ENCODE results near the gene NPIPB6.

NPIPB6 gene

DNA sequence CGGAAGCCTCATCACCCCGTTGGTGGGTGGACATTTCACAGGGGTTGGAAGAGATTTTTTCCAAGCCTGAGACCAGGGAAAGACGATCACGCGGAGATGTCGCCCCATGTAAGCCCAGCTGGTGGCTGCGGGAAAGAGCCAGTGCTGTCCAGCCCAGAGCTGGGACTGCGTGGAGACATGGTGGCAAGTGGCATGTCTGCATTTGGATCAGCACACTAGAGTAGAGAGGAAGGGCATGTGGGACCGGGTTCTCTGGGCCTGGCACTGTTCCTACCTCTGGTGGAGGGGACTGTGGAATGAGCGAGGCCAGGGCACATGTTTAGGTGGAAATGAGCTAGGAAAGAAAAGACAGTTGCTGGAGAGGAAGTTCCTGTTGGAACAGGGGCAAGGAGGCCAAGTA, 51.0 kb downstream of the NPIPB6 start:
- no peak for DNase-seq (ENCODE audit: low read depth, low spot score)
- no peak overlapping the region for H3K4me3 ChIP-seq (ENCODE audit: low read depth, low read length)
- TF ChIP-seq CTCF (IDR thresholded peaks at IDR 0.05; ENCODE audit: low read depth, low read length), result no peak
- in situ Hi-C loops (cut with HindIII; ENCODE audit: low sequenced_read_pairs), result no loop called here

DNA sequence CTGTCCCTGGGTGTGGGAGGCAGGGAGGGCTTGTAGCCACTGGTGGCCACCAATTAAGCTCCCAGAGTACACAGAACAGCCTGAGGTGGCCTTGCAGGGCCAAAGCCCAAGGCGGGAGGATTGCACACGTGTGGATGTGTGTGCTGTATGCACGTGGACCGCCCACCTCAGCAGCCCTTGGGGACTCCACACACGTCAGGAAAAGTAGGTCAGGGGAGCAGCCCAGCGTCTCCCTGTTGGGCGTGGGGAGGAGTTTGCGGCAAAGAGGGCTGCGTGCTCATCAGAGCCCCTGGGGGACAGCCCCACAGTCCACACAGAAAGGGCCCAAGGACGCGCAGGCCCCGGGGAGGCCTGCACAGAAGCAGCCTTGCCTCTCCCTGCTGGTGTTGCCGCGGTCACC, 51.4 kb downstream of the NPIPB6 start:
- DNase-seq (ENCODE audit: low read depth, low spot score), result no peak
- in situ Hi-C loops (cut with HindIII; ENCODE audit: low sequenced_read_pairs), result no loop called here
- no peak for TF ChIP-seq CTCF (IDR thresholded peaks at IDR 0.05; ENCODE audit: low read depth, low read length)
- no peak overlapping the region for H3K4me3 ChIP-seq (ENCODE audit: low read depth, low read length)

DNA sequence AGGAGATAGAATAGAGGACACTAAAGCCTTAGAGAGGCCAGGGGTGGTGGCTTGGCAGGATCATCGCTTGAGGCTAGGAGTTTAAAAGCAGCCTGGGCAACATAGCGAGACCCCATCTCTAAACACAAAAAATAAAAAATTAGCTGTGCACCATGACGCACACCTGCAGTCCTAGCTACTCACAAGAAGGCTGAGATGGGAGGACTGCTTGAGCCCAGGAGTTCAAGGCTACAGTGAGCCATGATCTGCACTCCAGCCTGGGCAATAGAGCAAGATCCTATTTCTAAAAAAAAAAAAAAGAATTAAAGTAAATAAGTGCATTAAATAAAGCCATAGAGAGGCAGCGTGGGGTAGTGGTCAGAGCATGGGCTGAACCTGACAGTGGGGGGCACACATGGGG, 51.9 kb downstream of the NPIPB6 start:
- in situ Hi-C loops (cut with HindIII; ENCODE audit: low sequenced_read_pairs), result no loop called here
- no peak overlapping the region for H3K4me3 ChIP-seq (ENCODE audit: low read depth, low read length)
- no peak for TF ChIP-seq CTCF (IDR thresholded peaks at IDR 0.05; ENCODE audit: low read depth, low read length)
- DNase-seq (ENCODE audit: low read depth, low spot score), result no peak

GRCh38 chr16:28310796-28311195, 52.5 kb downstream of the NPIPB6 start:
- no peak overlapping the region for H3K4me3 ChIP-seq (ENCODE audit: low read depth, low read length)
- in situ Hi-C loops (cut with HindIII; ENCODE audit: low sequenced_read_pairs), result no loop called here
- DNase-seq (ENCODE audit: low read depth, low spot score), result no peak
- no peak for TF ChIP-seq CTCF (IDR thresholded peaks at IDR 0.05; ENCODE audit: low read depth, low read length)

GRCh38 chr16:28309811-28310311, 53.4 kb downstream of the NPIPB6 start:
- in situ Hi-C loops (cut with HindIII; ENCODE audit: low sequenced_read_pairs), result no loop called here
- H3K4me3 ChIP-seq (ENCODE audit: low read depth, low read length), result no peak overlapping the region
- DNase-seq (ENCODE audit: low read depth, low spot score), result no peak
- TF ChIP-seq CTCF (IDR thresholded peaks at IDR 0.05; ENCODE audit: low read depth, low read length), result no peak

DNA sequence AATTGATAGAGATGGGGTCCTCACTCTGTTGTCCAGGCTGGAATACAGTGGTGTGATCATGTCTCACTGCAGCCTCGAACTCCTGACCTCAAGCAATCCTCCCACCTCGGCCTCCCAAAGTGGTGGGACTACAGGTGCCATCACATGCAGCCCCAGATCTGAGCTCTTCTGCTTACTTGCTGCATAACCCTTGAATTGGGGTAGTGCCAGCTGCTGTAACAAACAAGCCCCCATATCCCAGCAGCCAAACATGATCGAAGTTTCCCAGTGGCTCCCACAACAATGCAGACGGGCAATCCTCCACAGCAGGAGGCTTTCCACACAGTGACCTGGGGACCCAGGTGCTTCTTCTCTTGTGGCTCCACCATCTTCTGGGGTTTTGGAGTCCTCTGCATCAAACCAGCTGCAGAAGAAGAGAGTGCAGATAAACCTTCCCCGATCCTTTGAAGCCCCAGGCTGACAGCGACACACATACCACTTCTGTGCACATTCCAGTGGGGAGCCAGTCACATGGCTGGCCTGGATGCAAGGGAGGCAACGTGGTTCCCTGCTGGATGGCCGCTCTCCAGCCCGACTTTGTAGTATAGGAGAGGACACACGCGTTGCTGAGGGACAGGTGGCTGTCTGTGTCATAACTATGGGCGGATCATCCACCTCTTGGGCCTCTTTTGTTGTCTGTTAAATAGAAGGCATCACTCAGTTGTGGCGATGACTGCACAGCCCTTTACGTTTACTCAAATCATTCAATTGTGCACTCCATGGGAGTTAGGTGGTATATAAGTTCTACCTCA, 54.3 kb downstream of the NPIPB6 start:
- DNase-seq (ENCODE audit: low read depth, low spot score), result no peak

More for the DNA sequence above, 54.3 kb downstream of the NPIPB6 start:
- H3K4me3 ChIP-seq (ENCODE audit: low read depth, low read length), result no peak overlapping the region
- in situ Hi-C loops (cut with HindIII; ENCODE audit: low sequenced_read_pairs), result no loop called here
- no peak for TF ChIP-seq CTCF (IDR thresholded peaks at IDR 0.05; ENCODE audit: low read depth, low read length)

Data from astrocyte of the spinal cord (primary cell).